Neutrophil (primary cell): ENCODE data around the gene WDR72.
"Not testable (repeated sequence)": the region's sequence is repeated elsewhere in the genome, so short reads cannot be mapped to it uniquely, and the experiment has no call there.

ENCODE experiments used
- H3K27ac ChIP-seq: fragments of 200-600 bp; sonication (generic); 2 replicates; pipeline ENCODE4 v1.5.1; 2016; ENCODE audit warnings: mild to moderate bottlenecking, moderate library complexity
- H3K27me3 ChIP-seq: fragments of 200-600 bp; sonication (generic); 2 replicates; pipeline ENCODE4 v1.6.0; 2016; ENCODE audit warnings: mild to moderate bottlenecking
- H3K36me3 ChIP-seq: fragments of 200-600 bp; sonication (generic); 2 replicates; pipeline ENCODE4 v1.5.1; 2017
- H3K4me1 ChIP-seq, 2 experiments: fragments of 200-600 bp in 1 of 2; sonication (generic) in 1 of 2; 1 replicate in 1 of 2; 2 replicates in 1 of 2; pipeline versions ENCODE4 v1.5.1 to v1.6.1; 2013 to 2016; ENCODE audit warnings: low read depth in 1 of 2, low read length in 1 of 2, mild to moderate bottlenecking in 1 of 2, moderate library complexity in 1 of 2; ENCODE audit not compliant: control insufficient read depth in 1 of 2, insufficient read depth in 1 of 2
- H3K4me3 ChIP-seq, 2 experiments: fragments of 200-600 bp in 1 of 2; sonication (generic) in 1 of 2; 1 replicate in 1 of 2; 2 replicates in 1 of 2; pipeline ENCODE4 v1.5.1; 2013 to 2016; ENCODE audit warnings: low read depth in 1 of 2, low read length in 1 of 2, mild to moderate bottlenecking in 1 of 2, moderate library complexity in 1 of 2
- H3K9me3 ChIP-seq: fragments of 200-600 bp; sonication (generic); 2 replicates; pipeline ENCODE4 v1.5.1; 2016
- TF ChIP-seq, protein P1 (sequence below): fragments of 200-600 bp; sonication (generic); IDR thresholded peaks from 2 replicates; pipeline ENCODE4 v1.5.1; 2016; ENCODE audit warnings: antibody characterized with exemption

The WDR72 gene

DNA sequence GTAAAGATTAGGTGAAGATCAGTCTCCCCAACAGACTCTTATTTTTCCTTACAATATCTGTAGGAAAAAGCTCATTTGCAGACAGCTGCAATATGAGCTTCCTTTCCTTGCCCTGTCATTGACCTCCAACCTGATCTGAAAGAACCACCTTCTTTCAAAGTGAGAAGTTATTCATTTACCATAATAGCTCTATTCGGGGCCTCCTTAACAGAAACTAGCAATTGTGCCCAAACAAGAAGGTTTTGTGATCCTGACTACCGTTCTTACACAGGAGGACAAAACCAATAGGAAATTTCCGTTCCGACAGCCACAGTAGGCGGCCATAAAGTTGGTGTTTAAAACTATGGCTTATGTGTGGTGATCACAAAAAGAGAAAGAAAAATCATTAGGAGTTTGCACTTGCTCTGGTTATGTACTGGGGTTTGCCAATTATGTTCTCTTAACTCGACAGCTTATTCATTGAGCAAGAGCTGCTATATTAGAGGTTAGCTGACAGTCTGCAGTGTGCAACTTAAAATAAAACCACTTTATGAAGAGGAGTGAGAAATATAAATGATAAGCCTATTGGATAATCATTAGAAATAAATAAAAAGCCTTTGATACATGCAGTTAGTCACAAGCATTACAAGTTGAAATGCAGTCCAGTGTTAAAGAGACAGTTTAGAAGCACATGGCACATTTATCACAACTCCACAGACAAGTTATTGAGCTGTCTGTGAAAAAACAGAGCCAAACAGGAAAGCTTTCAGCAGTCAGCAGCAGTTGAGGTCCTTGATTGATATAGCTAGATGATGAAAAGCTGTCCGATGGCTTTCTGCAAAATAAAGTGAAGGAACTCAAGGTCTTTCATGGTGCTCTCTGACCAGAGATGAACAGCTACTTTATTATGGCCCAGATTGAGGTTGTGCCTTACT is 199.8 kb downstream of the WDR72 start:
- TF ChIP-seq, protein P1, sequence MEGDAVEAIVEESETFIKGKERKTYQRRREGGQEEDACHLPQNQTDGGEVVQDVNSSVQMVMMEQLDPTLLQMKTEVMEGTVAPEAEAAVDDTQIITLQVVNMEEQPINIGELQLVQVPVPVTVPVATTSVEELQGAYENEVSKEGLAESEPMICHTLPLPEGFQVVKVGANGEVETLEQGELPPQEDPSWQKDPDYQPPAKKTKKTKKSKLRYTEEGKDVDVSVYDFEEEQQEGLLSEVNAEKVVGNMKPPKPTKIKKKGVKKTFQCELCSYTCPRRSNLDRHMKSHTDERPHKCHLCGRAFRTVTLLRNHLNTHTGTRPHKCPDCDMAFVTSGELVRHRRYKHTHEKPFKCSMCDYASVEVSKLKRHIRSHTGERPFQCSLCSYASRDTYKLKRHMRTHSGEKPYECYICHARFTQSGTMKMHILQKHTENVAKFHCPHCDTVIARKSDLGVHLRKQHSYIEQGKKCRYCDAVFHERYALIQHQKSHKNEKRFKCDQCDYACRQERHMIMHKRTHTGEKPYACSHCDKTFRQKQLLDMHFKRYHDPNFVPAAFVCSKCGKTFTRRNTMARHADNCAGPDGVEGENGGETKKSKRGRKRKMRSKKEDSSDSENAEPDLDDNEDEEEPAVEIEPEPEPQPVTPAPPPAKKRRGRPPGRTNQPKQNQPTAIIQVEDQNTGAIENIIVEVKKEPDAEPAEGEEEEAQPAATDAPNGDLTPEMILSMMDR, result no peak
- H3K27ac ChIP-seq, result no peak overlapping the region

DNA sequence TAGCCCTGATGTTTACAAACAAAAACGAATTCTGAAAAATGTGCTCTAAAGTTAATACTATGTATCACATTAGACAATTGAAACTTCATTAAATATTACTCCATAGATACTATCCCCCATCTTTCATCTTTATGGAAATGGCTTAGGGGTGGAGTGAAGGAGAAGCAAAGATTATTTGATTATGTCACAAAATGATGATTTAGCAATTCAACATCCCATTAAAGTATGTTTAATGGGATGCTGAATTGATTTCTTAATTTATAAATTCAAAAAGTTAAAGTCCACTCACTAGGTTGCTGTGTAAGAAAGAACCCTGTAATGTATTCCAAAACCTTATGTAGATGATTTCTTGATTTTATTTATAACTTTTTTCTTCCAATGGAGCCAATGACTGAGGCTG is 201.1 kb downstream of the WDR72 start:
- Histone ChIP-seq H3K4me1 (no peaks in the 10 kb centered on the region), H3K9me3 (no peaks in the 10 kb centered on the region), H3K27ac (no peak overlapping the region), H3K4me3 (no peak overlapping the region), H3K36me3 (no peaks in the 10 kb centered on the region), H3K27me3 (no peaks in the 10 kb centered on the region)
- TF ChIP-seq, protein P1, result no peak

More for the DNA sequence above, 199.8 kb downstream of the WDR72 start:
- Histone ChIP-seq H3K36me3 (no peaks in the 10 kb centered on the region), H3K9me3 (no peaks in the 10 kb centered on the region), H3K27me3 (peaks cover 2% of the 10 kb centered on the region), H3K4me1 (no peaks in the 10 kb centered on the region), H3K4me3 (no peak overlapping the region)

DNA sequence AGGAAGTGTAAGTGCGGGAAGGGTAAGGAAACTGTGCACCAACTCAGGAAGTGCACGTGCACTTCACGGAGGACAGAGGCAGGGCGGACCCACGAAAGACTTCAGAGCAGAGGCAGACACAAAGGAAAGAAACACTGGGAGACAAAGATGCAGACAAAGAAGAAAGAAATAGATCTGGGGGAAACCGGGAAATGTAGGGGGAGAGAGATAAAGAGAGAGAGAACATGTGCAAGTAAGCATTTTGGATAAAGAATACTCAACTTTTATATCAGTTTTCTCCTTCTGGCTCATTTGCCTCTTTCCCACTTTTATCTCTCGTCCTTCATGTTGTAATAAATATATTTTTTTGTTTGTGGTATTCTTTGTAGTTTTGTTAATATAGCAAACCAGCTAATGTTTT is 204.2 kb downstream of the WDR72 start:
- H3K27ac ChIP-seq, result no peak overlapping the region
- TF ChIP-seq, protein P1, result no peak
- no peaks in the 10 kb centered on the region for H3K36me3 ChIP-seq
- no peak overlapping the region for H3K4me3 ChIP-seq
- no peaks in the 10 kb centered on the region for H3K9me3 ChIP-seq
- no peaks in the 10 kb centered on the region for H3K27me3 ChIP-seq
- no peaks in the 10 kb centered on the region for H3K4me1 ChIP-seq

DNA sequence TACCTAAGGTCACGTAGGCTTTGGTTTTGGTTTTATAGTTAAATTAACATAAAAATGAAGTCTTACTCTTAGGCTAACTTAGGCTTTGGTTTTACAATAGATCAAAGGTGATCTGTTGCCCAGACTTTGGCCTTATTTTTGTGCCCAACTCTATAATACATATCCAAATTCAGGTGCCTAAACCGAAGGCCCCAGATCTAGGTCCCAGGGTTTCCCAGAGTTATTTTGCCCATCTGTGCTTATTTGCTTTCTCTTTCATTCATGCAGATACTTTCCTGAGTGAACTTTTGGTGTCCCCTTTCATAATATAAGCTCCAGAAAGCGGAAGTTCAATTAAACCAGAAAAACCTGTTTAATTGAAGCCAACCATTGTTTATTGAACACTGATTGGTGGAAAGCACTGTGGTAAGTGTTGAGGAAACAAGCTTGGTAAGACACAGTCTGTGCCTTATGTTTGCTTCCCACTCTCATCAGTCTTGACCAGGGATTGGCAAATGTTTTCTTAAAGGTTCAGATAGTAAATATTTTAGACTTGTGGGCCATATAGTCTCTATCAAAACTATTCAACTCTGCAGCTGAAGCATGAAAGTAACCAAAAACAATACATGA is 209.7 kb downstream of the WDR72 start:
- H3K9me3 ChIP-seq, result no peaks in the 10 kb centered on the region
- TF ChIP-seq, protein P1, result no peak
- H3K4me1 ChIP-seq, result no peaks in the 10 kb centered on the region
- H3K36me3 ChIP-seq, result no peaks in the 10 kb centered on the region
- H3K27ac ChIP-seq, result no peak overlapping the region
- no peak overlapping the region for H3K4me3 ChIP-seq
- H3K27me3 ChIP-seq, result no peaks in the 10 kb centered on the region

DNA sequence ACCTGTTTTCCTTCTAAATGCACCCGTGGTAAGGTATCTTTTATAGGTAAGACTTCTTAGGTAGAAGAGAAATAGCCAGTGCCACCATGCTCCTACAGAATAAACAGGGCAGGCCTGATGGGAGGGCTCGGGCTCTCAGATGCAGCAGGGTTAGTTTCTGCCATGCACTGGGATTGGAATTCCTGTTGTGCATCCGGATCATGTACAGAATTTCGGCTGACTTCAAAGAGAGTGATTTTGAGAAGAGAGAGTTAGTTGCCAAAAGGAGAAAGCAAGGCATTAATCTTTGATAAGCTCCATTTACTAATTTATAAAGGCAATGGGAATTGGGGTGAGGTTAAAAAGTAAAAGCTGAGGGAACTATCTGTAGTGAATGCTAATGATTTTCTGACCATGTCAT is 211.2 kb downstream of the WDR72 start:
- no peak overlapping the region for H3K4me3 ChIP-seq
- no peak overlapping the region for H3K27ac ChIP-seq
- no peaks in the 10 kb centered on the region for H3K4me1 ChIP-seq
- no peaks in the 10 kb centered on the region for H3K9me3 ChIP-seq
- TF ChIP-seq, protein P1, result no peak
- H3K27me3 ChIP-seq, result no peaks in the 10 kb centered on the region
- H3K36me3 ChIP-seq, result no peaks in the 10 kb centered on the region

DNA sequence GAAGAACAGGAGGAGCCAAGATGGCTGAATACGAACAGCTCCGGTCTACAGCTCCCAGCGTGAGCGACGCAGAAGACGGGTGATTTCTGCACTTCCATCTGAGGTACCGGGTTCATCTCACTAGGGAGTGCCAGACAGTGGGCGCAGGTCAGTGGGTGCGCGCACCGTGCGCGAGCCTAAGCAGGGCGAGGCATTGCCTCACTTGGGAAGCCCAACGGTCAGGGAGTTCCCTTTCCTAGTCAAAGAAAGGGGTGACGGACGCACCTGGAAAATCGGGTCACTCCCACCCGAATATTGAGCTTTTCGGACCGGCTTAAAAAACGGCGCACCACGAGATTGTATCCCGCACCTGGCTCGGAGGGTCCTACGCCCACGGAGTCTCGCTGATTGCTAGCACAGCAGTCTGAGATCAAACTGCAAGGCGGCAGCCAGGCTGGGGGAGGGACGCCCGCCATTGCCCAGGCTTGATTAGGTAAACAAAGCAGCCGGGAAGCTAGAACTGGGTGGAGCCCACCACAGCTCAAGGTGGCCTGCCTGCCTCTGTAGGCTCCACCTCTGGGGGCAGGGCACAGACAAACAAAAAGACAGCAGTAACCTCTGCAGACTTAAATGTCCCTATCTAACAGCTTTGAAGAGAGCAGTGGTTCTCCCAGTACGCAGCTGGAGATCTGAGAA is 218.7 kb downstream of the WDR72 start:
- not testable (repeated sequence) for H3K27me3 ChIP-seq, H3K4me1 ChIP-seq, H3K36me3 ChIP-seq, H3K9me3 ChIP-seq, H3K27ac ChIP-seq, H3K4me3 ChIP-seq
